ENCODE measurements around the gene RECQL. TPM values are rescaled to one million over a fixed set of nuclear protein-coding genes. Genes with fewer than 3 reads are reported as not detected.

Gene RECQL
- total and polyA plus RNA-seq, 2 of the 4 experiments (the other 2 are of a cell fraction), result 29.4 to 67.0 TPM

DNA sequence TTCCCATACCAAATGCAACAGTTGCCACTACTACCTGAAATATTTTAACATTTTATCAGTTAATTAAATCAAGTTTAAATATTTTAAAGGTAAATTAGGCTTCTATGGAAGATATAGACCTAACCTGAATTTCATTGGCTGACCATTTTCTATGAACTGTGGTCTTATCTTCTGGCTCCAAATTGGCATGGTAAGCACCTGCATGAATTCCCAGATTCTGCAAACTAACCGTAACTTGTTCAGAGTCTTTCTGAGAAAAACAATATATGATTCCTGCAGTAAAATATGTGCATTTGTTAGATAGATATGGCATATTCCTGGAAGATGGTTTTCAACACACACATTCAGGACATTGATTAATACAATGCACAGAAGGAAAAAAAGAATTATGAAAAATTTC lies 25.9 kb downstream of the RECQL start:
- Histone ChIP-seq H3K14ac (replicated peaks; ENCODE audit: low read depth, low read length) (no peak overlapping the region), H2BK5ac (ENCODE audit: low read depth, low read length, poor library complexity, severe bottlenecking) (no peak overlapping the region), H3K27ac (ENCODE audit: insufficient read depth, low read length) (no peak overlapping the region), H2AFZ (replicated peaks; ENCODE audit: low read length, poor library complexity) (no peak overlapping the region), H2BK20ac (ENCODE audit: low read depth, low read length) (no peak overlapping the region), H2AK9ac (replicated peaks; ENCODE audit: low read depth, low read length, poor library complexity) (no peak overlapping the region), H2AK5ac (ENCODE audit: low read depth, low read length) (no peak overlapping the region), H2BK120ac (ENCODE audit: low read depth, low read length) (no peak overlapping the region), H4K5ac (ENCODE audit: low read depth, low read length) (no peak overlapping the region), H3K9ac (ENCODE audit: low read depth, low read length) (no peak overlapping the region), H3K4me2 (ENCODE audit: low read depth, low read length) (no peak overlapping the region), H4K91ac (ENCODE audit: insufficient read depth, low read depth, low read length) (no peak overlapping the region), H4K8ac (ENCODE audit: low read depth in 2 of 2, low read length in 2 of 2) (no peak overlapping the region), H3K23ac (ENCODE audit: low read depth, low read length) (no peak overlapping the region), H2BK15ac (ENCODE audit: low read depth, low read length) (no peak overlapping the region), H3K56ac (ENCODE audit: extremely low read depth, insufficient read depth, low read length) (no peak overlapping the region), H3K36me3 (ENCODE audit: control insufficient read depth, insufficient read depth, low read length) (peaks cover 27% of the 10 kb centered on the region), H3K18ac (ENCODE audit: low read depth, low read length) (no peak overlapping the region), H3K79me1 (ENCODE audit: low read depth in 1 of 2, low read length in 2 of 2) (peaks cover 4% of the 10 kb centered on the region in 2 experiments; a peak in 1 of 4 replicates), H4K20me1 (ENCODE audit: insufficient read depth, low read length) (no peaks in the 10 kb centered on the region; the same call in 1 of the 2 replicates), H3K27me3 (ENCODE audit: control insufficient read depth, insufficient read depth, low read length) (no peaks in the 10 kb centered on the region), H3K9me1 (ENCODE audit: insufficient read depth, low read length) (no peaks in the 10 kb centered on the region), H3K4me3 (ENCODE audit: insufficient read depth, low read depth, low read length) (no peak overlapping the region), H3K4me1 (ENCODE audit: control insufficient read depth, insufficient read depth, low read length) (no peaks in the 10 kb centered on the region), H3K9me3 (ENCODE audit: control insufficient read depth, insufficient read depth, low read length) (no peaks in the 10 kb centered on the region), H3K4ac (ENCODE audit: low read depth, low read length) (no peak overlapping the region)
- DNase-seq (no peak), ATAC-seq (ENCODE audit: low read depth) (no peak)
- dilution Hi-C loops (cut with HindIII; ENCODE audit: low sequenced_read_pairs, unreplicated experiment) (no loop called here), in situ Hi-C loops (cut with MboI; ENCODE audit: low sequenced_read_pairs) (no loop called here), intact Hi-C loops (cut with micrococcal nuclease) (no loop called here)
- CTCF ChIA-PET, result no interaction called here
- POLR2A ChIA-PET (ENCODE audit: unreplicated experiment), result no interaction called here
- no CpG with 5 or more reads among the region's 1 CpG for WGBS, 2 experiments (ENCODE audit: extremely low coverage in 2 of 2, insufficient read length in 1 of 2)
- TF ChIP-seq, protein P1, sequence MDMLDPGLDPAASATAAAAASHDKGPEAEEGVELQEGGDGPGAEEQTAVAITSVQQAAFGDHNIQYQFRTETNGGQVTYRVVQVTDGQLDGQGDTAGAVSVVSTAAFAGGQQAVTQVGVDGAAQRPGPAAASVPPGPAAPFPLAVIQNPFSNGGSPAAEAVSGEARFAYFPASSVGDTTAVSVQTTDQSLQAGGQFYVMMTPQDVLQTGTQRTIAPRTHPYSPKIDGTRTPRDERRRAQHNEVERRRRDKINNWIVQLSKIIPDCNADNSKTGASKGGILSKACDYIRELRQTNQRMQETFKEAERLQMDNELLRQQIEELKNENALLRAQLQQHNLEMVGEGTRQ (IDR thresholded peaks at IDR 0.05; ENCODE audit: low read depth, low read length), result no peak
- TF ChIP-seq BHLHE40 (IDR thresholded peaks at IDR 0.05; ENCODE audit: low read depth, low read length) (no peak), RFX5 (IDR thresholded peaks at IDR 0.05; ENCODE audit: low read depth, low read length) (no peak), MXI1 (IDR thresholded peaks at IDR 0.05; ENCODE audit: borderline replicate concordance, low read depth, low read length) (no peak), FOS (IDR thresholded peaks at IDR 0.05; ENCODE audit: low read depth, low read length) (no peak), CHD1 (IDR thresholded peaks at IDR 0.05; ENCODE audit: low read depth, low read length) (no peak), NFE2L2 (IDR thresholded peaks at IDR 0.05; ENCODE audit: low read depth, low read length) (no peak), MAFK (IDR thresholded peaks at IDR 0.05; ENCODE audit: low read depth, low read length) (no peak), SMC3 (IDR thresholded peaks at IDR 0.05; ENCODE audit: low read depth, low read length) (no peak), CEBPB (IDR thresholded peaks at IDR 0.05; ENCODE audit: low read depth, low read length) (no peak), RAD21 (IDR thresholded peaks at IDR 0.05; ENCODE audit: low read length) (no peak), MAZ (IDR thresholded peaks at IDR 0.05; ENCODE audit: borderline replicate concordance, low read depth, low read length) (no peak), POLR2A (IDR thresholded peaks at IDR 0.05; ENCODE audit: low read depth, low read length) (no peak), RCOR1 (IDR thresholded peaks at IDR 0.05; ENCODE audit: insufficient replicate concordance, low read length) (no peak)
- TF ChIP-seq, protein P2, sequence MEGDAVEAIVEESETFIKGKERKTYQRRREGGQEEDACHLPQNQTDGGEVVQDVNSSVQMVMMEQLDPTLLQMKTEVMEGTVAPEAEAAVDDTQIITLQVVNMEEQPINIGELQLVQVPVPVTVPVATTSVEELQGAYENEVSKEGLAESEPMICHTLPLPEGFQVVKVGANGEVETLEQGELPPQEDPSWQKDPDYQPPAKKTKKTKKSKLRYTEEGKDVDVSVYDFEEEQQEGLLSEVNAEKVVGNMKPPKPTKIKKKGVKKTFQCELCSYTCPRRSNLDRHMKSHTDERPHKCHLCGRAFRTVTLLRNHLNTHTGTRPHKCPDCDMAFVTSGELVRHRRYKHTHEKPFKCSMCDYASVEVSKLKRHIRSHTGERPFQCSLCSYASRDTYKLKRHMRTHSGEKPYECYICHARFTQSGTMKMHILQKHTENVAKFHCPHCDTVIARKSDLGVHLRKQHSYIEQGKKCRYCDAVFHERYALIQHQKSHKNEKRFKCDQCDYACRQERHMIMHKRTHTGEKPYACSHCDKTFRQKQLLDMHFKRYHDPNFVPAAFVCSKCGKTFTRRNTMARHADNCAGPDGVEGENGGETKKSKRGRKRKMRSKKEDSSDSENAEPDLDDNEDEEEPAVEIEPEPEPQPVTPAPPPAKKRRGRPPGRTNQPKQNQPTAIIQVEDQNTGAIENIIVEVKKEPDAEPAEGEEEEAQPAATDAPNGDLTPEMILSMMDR (conservative IDR thresholded peaks at IDR 0.05; ENCODE audit: low read depth, low read length), result no peak
- TF ChIP-seq, protein P3, sequence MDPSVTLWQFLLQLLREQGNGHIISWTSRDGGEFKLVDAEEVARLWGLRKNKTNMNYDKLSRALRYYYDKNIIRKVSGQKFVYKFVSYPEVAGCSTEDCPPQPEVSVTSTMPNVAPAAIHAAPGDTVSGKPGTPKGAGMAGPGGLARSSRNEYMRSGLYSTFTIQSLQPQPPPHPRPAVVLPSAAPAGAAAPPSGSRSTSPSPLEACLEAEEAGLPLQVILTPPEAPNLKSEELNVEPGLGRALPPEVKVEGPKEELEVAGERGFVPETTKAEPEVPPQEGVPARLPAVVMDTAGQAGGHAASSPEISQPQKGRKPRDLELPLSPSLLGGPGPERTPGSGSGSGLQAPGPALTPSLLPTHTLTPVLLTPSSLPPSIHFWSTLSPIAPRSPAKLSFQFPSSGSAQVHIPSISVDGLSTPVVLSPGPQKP (IDR thresholded peaks at IDR 0.05; ENCODE audit: borderline replicate concordance, low read depth, low read length), result no peak
- BruUV-seq (replicated peaks), result no TSS peak
